ENCODE data around the gene ZNF106.

DNA sequence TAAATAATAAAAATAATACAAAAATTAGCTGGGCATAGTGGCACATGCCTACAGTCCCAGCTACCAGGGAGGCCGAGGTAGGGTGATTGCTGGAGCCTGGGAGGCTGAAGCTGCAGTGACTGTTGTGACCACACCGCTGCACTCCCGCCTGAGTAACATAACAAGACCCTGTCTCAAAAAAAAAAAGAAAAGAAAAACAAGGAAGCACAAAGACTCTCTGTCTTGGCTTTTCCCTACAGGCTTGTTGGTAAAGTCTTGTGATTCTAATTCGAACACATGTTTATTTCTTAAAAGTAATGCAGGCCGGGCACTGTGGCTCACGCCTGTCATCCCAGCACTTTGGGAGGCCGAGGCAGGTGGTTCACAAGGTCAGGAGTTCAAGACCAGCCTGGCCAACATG is 71.6 kb downstream of the ZNF106 start:
- TF ChIP-seq ZNF274 (IDR thresholded peaks at IDR 0.05; ENCODE audit: low read depth, low read length) (no peak), YY1 (IDR thresholded peaks at IDR 0.05; ENCODE audit: insufficient read depth, insufficient read length) (no peak)

All from NT2/D1 (cell line).